Measurements from ENCODE around the gene UBAP2L.
A peak's percentile ranks its signal among the peaks of the same experiment; 100 is the strongest.

DNA sequence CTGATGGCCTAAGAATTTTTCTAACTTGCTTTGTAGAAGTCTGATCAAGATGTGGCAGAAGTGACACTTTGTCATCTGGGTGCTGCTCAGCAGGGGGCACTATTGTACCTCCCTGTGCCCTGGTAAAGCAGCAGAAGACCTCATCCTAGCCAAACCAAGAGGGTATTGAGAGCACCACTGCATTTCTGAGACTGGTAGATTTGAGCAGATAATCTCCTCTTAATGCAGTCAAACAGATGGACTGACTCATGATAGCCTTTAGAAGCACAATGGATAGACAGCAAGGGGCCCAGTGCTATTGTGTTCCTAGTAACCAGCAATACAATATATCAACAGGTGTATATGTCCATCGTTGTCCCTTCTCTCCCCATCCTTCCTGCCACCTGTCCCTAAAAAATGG is 34.6 kb upstream of the UBAP2L start:
- TF ChIP-seq, protein P1, sequence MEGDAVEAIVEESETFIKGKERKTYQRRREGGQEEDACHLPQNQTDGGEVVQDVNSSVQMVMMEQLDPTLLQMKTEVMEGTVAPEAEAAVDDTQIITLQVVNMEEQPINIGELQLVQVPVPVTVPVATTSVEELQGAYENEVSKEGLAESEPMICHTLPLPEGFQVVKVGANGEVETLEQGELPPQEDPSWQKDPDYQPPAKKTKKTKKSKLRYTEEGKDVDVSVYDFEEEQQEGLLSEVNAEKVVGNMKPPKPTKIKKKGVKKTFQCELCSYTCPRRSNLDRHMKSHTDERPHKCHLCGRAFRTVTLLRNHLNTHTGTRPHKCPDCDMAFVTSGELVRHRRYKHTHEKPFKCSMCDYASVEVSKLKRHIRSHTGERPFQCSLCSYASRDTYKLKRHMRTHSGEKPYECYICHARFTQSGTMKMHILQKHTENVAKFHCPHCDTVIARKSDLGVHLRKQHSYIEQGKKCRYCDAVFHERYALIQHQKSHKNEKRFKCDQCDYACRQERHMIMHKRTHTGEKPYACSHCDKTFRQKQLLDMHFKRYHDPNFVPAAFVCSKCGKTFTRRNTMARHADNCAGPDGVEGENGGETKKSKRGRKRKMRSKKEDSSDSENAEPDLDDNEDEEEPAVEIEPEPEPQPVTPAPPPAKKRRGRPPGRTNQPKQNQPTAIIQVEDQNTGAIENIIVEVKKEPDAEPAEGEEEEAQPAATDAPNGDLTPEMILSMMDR (IDR thresholded peaks at IDR 0.05), result peak in 10 of 12 donors; percentile 15 to 51 (median 35)
- no peak for TF ChIP-seq POLR2A (IDR thresholded peaks at IDR 0.05)

All from heart left ventricle (tissue), 13 donors.